Activated T-cell treated with anti-CD3 and anti-CD28 coated beads for 48 hours (primary cell): ENCODE measurements around the gene ACVR1B.

ENCODE experiments used
- DNase-seq: peaks from one replicate; pipeline ENCODE4 v3.0.0-alpha.2; 2020; ENCODE audit warnings: low read depth

Gene ACVR1B

DNA sequence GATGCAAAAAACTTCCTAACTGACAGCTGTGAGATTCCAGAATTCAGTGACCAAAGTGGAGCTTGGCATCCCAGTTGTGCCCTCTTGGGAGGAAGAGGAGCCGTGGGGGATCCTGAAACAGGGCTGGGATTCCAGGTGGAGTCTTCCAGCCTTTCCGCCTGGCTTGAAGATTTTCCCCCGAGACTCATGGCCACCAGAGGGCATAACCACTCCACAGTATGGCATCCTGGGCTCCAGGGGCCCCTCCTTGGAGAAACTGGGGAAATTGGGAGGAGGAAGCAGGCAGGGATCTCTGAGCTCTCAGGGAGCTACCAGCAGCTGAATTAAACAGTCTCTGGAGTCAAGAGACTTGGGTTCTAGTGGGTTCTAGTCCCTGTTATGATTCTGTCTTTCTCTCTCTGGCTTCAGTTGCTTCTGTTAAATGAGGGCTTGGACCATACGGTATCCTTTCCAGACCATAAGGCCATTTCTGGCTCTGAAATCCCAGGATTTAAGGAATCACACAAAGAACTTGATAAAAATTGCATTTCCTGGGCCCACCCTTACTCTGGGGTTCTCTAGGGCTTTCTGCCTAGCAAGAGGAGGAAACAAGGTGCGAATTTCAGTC is 52.6 kb downstream of the ACVR1B start:
- DNase-seq: no peak

GRCh38 chr12:52005218-52005902 is 53.9 kb downstream of the ACVR1B start:
- no peak for DNase-seq

DNA sequence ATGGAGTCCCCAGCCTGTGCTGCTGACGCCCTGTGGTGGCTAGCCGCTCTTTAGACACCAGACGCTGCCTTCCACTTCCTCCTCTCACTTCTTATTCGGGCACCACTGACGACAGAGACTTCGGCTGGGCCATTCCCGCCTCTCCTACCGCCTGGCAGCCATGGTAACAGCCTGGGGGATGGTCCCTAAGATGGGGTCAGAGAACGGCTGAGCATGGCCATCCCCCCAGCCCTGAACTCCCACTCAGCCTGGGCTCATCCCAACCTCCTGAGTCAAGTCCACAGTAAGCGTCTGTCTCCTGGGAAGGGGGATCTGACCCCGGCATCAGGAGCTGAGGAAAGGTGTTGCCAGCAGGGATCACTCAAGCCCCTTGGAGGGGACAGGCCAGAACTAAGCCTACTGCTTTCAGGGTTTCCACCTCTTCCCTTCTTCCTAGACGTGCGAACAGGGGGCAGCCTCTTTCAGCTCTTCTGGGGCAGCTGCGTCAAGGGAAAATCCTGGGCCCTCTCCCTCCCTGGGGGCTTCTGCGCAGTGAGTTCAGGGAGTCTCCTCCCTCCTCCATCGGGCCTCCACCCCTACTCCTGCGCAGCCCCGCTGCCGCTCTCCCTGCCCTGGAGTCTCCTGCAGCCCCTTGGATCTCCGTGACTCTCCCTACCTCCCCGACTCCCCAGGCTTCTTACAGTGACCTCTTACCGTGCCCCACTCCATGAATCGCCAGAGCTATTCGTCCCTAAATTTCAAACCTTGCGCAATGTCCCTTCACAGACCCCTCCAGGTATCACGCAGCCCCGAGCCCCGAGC is 54.6 kb downstream of the ACVR1B start:
- DNase-seq: no peak

GRCh38 chr12:52006726-52007157 is 55.2 kb downstream of the ACVR1B start, which contains the start of gene TAMALIN:
Gene TAMALIN (plus strand): TSS chr12:52006946. CDS start chr12:52007020, 74 bp downstream.
- peak; percentile 74 for DNase-seq

DNA sequence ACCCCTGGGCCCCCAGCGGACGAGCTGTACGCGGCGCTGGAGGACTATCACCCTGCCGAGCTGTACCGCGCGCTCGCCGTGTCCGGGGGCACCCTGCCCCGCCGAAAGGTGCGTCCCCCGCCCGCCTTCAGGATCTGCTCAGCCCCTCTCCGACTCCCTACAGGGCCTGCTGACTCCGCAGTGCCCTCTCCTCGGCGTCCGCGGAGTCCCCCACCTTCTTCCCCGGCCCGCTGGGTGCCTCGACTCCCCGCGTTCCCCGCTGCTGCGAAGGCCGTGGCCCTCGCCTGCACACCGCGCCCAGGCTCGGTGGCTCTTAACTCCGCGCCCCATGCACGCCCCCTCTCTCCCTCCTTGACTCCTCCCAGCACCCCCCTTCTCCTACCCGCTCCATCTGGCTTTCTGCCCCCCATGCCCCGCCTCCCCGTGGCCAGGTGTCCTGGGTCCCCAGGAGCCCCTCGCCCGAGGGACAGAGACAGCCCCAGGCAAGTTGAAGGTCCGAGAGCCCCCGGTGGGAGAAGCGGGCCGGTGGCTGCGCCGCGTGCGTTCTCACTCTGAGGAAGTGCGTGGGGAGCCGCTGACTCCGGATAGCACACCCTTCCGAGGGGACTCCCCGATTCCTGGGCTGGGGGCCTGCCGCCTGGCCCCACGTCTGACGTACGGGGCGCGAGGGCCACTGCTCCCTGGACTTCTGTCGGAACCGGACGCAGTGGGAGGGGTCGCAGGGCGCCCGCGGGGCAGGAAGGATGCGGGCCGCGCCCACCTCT is 55.8 kb downstream of the ACVR1B start:
- peak; percentile 45 for DNase-seq

DNA sequence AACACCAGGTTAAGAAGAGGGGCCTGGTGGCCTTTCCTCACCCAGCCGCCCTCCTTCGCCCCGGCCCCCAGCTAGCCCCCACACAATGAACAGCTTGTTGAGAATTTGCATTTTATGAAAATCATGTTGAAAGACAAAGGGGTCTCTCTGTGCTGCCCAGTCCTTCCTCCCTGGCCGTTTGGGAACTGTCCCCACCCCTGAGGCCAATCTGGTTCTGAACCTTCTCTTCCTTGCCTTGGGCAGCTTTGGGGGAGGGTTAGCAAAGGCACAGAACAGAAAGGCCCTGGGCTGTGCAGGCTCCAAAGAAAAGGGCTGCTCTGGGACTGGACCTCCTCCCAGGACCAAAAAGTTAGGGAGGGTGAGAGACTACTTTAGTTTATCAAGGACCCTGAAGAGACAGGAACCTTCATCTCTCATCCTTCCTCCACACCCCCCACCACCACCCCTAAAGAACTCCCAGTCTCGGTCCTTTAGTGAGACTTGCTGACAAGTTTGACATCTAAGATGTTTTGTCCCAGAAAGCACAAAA is 56.5 kb downstream of the ACVR1B start:
- DNase-seq: no peak

DNA sequence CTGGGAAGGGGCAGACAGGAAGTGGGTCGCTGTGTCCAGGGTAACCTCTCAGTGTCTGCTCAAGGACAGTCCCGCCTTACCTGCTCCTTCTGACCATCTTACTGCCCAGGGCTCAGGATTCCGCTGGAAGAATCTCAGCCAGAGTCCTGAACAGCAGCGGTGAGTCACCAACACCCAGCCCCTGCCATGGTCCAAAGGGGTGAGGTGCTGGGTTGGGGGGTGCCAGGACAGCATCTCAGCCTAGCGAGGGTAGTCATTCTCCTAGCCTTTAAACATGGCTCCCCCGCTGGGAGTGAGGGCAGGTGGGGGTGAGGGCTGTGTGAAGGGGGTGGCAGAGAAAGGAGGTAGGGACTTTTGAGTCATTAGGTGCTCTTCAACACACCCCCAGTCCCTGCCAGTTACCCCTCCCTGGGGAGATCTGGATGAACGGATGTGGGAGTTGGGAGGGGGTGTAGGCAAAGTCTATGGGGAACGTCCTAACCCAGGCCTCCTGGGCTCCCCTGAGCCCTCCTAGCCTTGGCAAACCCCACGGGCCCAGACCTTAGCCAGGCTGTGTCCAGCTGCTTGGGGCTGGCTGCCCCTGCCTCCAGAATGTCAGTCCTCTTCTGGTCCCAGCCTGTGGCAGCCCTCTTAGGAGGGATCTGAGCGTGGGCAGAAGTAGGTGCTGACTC is 57.7 kb downstream of the ACVR1B start:
- no peak for DNase-seq

DNA sequence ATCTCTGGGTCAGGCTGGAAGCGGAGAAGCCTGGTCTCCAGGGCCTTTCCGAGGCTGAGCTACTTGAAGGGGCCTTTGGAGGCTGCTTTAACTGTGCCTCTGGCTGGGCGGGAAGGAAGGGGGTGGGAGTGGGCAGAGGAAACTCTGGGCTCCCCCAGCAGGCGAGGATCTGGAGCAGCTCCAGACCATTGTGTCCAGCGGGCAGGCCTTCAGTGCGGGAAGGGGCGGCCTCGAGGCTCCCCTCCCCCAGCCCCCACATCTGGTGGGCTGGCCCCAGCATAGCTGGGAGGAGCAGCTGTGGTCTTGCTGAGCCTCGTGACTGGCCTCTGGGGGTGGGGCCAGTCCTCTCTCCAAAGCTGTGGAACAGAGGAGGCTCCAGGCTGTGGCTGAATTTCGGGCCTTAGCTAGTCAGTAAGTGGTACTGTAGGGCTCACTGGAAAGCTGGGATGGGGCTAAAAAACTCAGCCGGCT is 58.7 kb downstream of the ACVR1B start:
- DNase-seq: no peak

- no peak for DNase-seq
Observed at GRCh38 chr12:52010692-52011601, 59.4 kb downstream of the ACVR1B start.

GRCh38 chr12:52011602-52012214 is 60.2 kb downstream of the ACVR1B start:
- DNase-seq: no peak

DNA sequence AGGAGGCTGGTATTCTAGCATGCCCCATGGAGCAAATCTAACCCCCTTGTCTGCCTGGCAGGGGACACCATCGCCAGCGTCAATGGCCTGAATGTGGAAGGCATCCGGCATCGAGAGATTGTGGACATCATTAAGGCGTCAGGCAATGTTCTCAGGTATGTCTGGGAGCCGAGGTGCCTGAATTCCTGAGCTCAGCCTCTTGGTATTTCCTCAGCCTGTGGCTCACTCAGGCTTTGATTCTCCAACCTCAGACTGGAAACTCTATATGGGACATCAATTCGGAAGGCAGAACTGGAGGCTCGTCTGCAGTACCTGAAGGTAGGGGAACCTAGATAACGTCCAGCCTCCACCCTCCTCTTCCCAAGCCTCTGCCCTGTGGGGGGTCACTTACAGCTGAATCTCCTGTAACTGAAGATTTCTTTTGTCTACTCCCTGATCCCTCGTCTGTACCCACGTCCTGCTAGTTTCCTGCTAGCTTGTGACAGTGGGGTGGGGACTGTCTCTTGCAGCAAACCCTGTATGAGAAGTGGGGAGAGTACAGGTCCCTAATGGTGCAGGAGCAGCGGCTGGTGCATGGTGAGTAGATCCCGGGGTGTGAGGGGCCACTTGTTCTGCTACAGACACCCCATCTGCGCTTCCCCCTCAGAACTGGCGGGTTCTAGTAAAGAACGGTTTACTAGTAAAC is 62.3 kb downstream of the ACVR1B start:
- DNase-seq: no peak

GRCh38 chr12:52014567-52015530 is 63.4 kb downstream of the ACVR1B start:
- no peak for DNase-seq

GRCh38 chr12:52015532-52016041 is 64.1 kb downstream of the ACVR1B start:
- DNase-seq: no peak

- DNase-seq: no peak
Observed at GRCh38 chr12:52018433-52019112, 67.1 kb downstream of the ACVR1B start.

DNA sequence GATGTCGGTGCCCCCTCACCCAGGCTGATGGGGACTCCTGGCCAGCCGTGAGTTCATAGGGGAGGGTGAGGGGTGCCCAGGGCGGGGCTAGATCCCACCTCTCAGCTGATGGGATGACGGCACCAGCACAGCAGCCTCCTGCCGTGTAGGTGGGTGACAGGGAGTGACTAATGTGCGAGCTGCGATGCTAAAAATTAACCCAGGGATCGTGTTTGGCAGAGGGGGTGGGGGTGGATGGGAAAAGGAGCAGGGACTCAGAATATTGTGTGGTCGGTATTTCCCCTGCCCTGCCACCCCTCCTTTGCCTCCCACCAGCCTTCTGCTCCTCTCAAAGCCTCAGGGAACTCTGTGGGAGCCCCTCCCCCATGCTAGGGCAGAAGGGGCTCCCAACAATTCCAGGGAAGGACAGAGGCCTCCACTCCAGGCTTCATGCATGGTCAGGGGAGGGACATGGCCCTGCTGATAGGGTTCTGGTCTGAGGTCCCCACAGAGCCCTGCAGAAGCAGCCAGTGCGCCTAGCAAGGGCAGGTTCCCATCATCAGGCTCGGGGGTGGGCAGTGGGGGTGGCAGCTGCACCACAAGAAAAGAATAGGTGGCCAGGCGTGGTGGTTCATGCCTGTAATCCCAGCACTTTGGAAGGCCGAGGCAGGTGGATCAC is 67.7 kb downstream of the ACVR1B start:
- no peak for DNase-seq

GRCh38 chr12:52020539-52021336 is 69.2 kb downstream of the ACVR1B start:
- peak; percentile 51 for DNase-seq
